ENCODE data around the gene NTM. TPM values are rescaled to one million over a fixed set of nuclear protein-coding genes. Genes with fewer than 3 reads are reported as not detected.

The NTM gene
- total RNA-seq, 4 donors from 2014 or later = 1.4 to 2.8 (median 1.7) TPM

- no peaks in the 10 kb centered on the region for H3K27me3 ChIP-seq
- no peak overlapping the region for H3K4me3 ChIP-seq
- no peaks in the 10 kb centered on the region for H3K36me3 ChIP-seq
- TF ChIP-seq CTCF (IDR thresholded peaks at IDR 0.05) (no peak), POLR2A (IDR thresholded peaks at IDR 0.05) (no peak)
- H3K9me3 ChIP-seq = no peaks in the 10 kb centered on the region
- H3K27ac ChIP-seq = peak overlapping the region in 2 of 4 donors; percentile 4 to 15
- no peak for DNase-seq
- no peaks in the 10 kb centered on the region for H3K4me1 ChIP-seq
These were observed 702.4 kb downstream of the NTM start for GRCh38 chr11:132072858-132073211.

GRCh38 chr11:132073787-132074186 is 703.4 kb downstream of the NTM start:
- no peak for DNase-seq
- H3K36me3 ChIP-seq = no peaks in the 10 kb centered on the region
- no peaks in the 10 kb centered on the region for H3K27me3 ChIP-seq
- no peaks in the 10 kb centered on the region for H3K9me3 ChIP-seq
- no peaks in the 10 kb centered on the region for H3K4me1 ChIP-seq
- H3K27ac ChIP-seq = no peak overlapping the region
- TF ChIP-seq POLR2A (IDR thresholded peaks at IDR 0.05) (no peak), CTCF (IDR thresholded peaks at IDR 0.05) (no peak)
- H3K4me3 ChIP-seq = no peak overlapping the region

GRCh38 chr11:132075447-132075846 is 705.0 kb downstream of the NTM start:
- Histone ChIP-seq H3K27ac (no peak overlapping the region), H3K4me1 (no peaks in the 10 kb centered on the region), H3K9me3 (no peaks in the 10 kb centered on the region), H3K4me3 (no peak overlapping the region), H3K36me3 (no peaks in the 10 kb centered on the region), H3K27me3 (no peaks in the 10 kb centered on the region)
- DNase-seq = no peak
- no peak for TF ChIP-seq CTCF (IDR thresholded peaks at IDR 0.05)
- TF ChIP-seq POLR2A (IDR thresholded peaks at IDR 0.05) = no peak

DNA sequence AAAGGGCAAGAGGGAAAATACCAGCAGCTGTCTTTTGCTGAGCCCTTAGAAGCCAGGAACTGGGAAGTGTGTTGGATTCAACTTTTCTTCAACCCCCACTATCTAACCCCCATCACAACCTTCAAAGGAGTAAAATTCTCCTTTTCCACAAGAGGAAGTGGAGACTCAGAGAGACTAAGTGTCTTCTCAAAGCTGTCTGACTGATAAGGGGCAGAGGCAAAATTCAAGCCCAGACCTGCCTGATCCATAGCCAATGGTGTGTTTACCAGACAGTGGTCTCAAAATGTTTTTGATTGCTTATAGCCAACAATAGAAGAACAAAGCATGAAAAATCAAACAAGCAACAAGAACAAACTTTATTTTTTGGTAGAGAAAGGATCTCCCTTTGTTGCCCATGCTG is 707.0 kb downstream of the NTM start:
- Histone ChIP-seq H3K4me3 (no peak overlapping the region), H3K9me3 (no peaks in the 10 kb centered on the region), H3K27me3 (no peaks in the 10 kb centered on the region), H3K27ac (no peak overlapping the region), H3K36me3 (no peaks in the 10 kb centered on the region), H3K4me1 (no peaks in the 10 kb centered on the region)
- TF ChIP-seq POLR2A (IDR thresholded peaks at IDR 0.05) (no peak), CTCF (IDR thresholded peaks at IDR 0.05) (no peak)
- no peak for DNase-seq

- Histone ChIP-seq H3K9me3 (no peaks in the 10 kb centered on the region), H3K4me1 (no peaks in the 10 kb centered on the region), H3K4me3 (no peak overlapping the region), H3K27ac (no peak overlapping the region), H3K36me3 (no peaks in the 10 kb centered on the region), H3K27me3 (no peaks in the 10 kb centered on the region)
- no peak for DNase-seq
- TF ChIP-seq CTCF (IDR thresholded peaks at IDR 0.05) = no peak
- TF ChIP-seq POLR2A (IDR thresholded peaks at IDR 0.05) = no peak
These were observed 708.1 kb downstream of the NTM start for GRCh38 chr11:132078264-132079076.

Measured in Peyer's patch (tissue), 4 donors.